Urinary bladder (tissue), 4 donors: ENCODE results near the gene ACOXL. TPM values are rescaled to one million over a fixed set of nuclear protein-coding genes. Genes with fewer than 3 reads are reported as not detected.

Source experiments
- DNase-seq: peaks from one replicate; pipeline ENCODE4 v3.0.0-alpha.2; 2015; ENCODE audit errors: extremely low spot score
- H3K27ac ChIP-seq: one replicate; pipeline ENCODE4 v1.5.1; 2013; ENCODE audit warnings: low read depth, mild to moderate bottlenecking, moderate library complexity
- H3K36me3 ChIP-seq: one replicate; pipeline ENCODE4 v1.6.1; 2013; ENCODE audit warnings: mild to moderate bottlenecking, moderate library complexity; ENCODE audit not compliant: insufficient read depth
- H3K4me1 ChIP-seq: one replicate; pipeline ENCODE4 v1.6.1; 2013; ENCODE audit warnings: mild to moderate bottlenecking, moderate library complexity; ENCODE audit not compliant: insufficient read depth
- H3K4me3 ChIP-seq: one replicate; pipeline ENCODE4 v1.5.1; 2013; ENCODE audit warnings: low read depth, low read length
- WGBS: extraction: QIAGEN DNeasy Blood & Tissue Kit; methylation state at CpG from one replicate; pipeline ENCODE4 v1.1.7; 2013; 5-methylcytosine and 5-hydroxymethylcytosine counted together
- polyA plus RNA-seq: library from polyadenylated mRNA; stranded (reverse); fragments of 200-250 nt; gene quantifications from one replicate; pipeline ENCODE4 v1.2.3, GENCODE V29; 2013
- total RNA-seq: library from RNA; depleted of rRNA; stranded (reverse); fragments of >200 nt; gene quantifications from one replicate; pipeline ENCODE4 v1.2.3, GENCODE V29; 2014
- donor health status: healthy with polysubstance abuse.
- donor health status: healthy.

ACOXL gene
- total and polyA plus RNA-seq, 2 donors = 1.2 to 6.2 TPM

DNA sequence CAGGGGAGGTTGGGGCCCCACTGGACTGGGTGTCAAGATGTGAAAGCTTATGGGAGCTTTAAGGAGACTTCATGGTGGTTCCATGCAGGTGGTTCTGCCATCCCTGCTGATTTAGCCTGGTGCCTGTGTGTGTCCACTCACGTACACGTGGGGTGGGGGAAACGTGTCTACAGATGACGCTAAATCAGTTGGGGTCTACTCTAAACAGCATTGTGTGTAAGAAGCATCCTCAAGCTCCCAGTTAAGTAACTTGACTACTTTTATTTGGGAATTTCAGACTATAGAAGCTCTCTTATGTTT is 435.4 kb downstream of the ACOXL start:
- WGBS = 91% methylated on average over 4 of the region's 4 CpGs
- Histone ChIP-seq H3K36me3 (peaks cover 4% of the 10 kb centered on the region), H3K4me3 (no peak overlapping the region), H3K4me1 (no peaks in the 10 kb centered on the region), H3K27ac (no peak overlapping the region)
- DNase-seq = no peak

Other genes with a start within 250 kb of the ACOXL start
- gene RGPD6, start 155.4 kb upstream of the ACOXL start, total RNA-seq = 99.4 TPM
- 6.7 TPM for gene RGPD6, start 155.4 kb upstream of the ACOXL start, polyA plus RNA-seq
- 32.4 TPM for gene BUB1, start 54.5 kb upstream of the ACOXL start, total RNA-seq
- 0.56 TPM for gene BUB1, start 54.5 kb upstream of the ACOXL start, polyA plus RNA-seq